SU-DHL-6 (cell line): Measurements from ENCODE around the gene PIEZO1.

Experiments used
- H2AFZ ChIP-seq: fragments of 200-600 bp; sonication (generic); 2 replicates; pipeline ENCODE4 v1.6.1; 2014; ENCODE audit warnings: low read depth, mild to moderate bottlenecking, moderate library complexity, mixed read lengths, antibody characterized with exemption, low read length; ENCODE audit not compliant: severe bottlenecking
- H3F3A ChIP-seq: fragments of 200-600 bp; shearing (Covaris generic); 2 replicates; pipeline ENCODE4 v1.6.0; 2016; ENCODE audit warnings: antibody characterized with exemption, mild to moderate bottlenecking; ENCODE audit not compliant: insufficient read depth
- H3K27ac ChIP-seq: fragments of 200-600 bp; sonication (generic); 2 replicates; pipeline ENCODE4 v1.5.1; 2016; ENCODE audit warnings: low read depth, mild to moderate bottlenecking, low read length, moderate library complexity, mixed read lengths
- H3K27me3 ChIP-seq: fragments of 200-600 bp; sonication (generic), shearing (Covaris generic); 2 replicates; pipeline ENCODE4 v1.6.0; 2014; ENCODE audit warnings: mild to moderate bottlenecking, low read length
- H3K36me3 ChIP-seq: fragments of 200-600 bp; sonication (generic); 2 replicates; pipeline ENCODE4 v1.6.1; 2014; ENCODE audit warnings: mild to moderate bottlenecking, low read length, mixed read lengths
- H3K4me2 ChIP-seq: fragments of 300-600, 200-600 bp; shearing (Covaris generic), sonication (generic); 2 replicates; pipeline ENCODE4 v1.6.0; 2014; ENCODE audit warnings: low read length, low read depth, mild to moderate bottlenecking; ENCODE audit not compliant: poor library complexity, severe bottlenecking
- H3K4me3 ChIP-seq: fragments of 200-600 bp; sonication (generic); 2 replicates; pipeline ENCODE4 v1.5.1; 2014; ENCODE audit warnings: antibody characterized with exemption, low read length, mild to moderate bottlenecking, mixed read lengths; ENCODE audit not compliant: insufficient read depth, poor library complexity, severe bottlenecking
- H3K79me2 ChIP-seq: fragments of 200-600 bp; sonication (generic); 2 replicates; pipeline ENCODE4 v1.6.1; 2014; ENCODE audit warnings: mild to moderate bottlenecking, low read length, moderate library complexity; ENCODE audit not compliant: insufficient read depth
- H3K9ac ChIP-seq: fragments of 200-600 bp; sonication (generic); 2 replicates; pipeline ENCODE4 v1.7.0; 2014; ENCODE audit warnings: mild to moderate bottlenecking, low read length
- H3K9me2 ChIP-seq: fragments of 200-600 bp; sonication (generic); replicated peaks from 2 replicates; pipeline ENCODE4 v1.6.1; 2014; ENCODE audit warnings: low read length; ENCODE audit not compliant: insufficient read depth
- H3K9me3 ChIP-seq: fragments of 200-600 bp; sonication (generic); 2 replicates; pipeline ENCODE4 v1.6.1; 2014; ENCODE audit warnings: low read length, mixed read lengths; ENCODE audit not compliant: insufficient read depth
- H4K20me1 ChIP-seq: fragments of 200-600 bp; sonication (generic); 2 replicates; pipeline ENCODE4 v1.6.1; 2014; ENCODE audit warnings: low read depth, mild to moderate bottlenecking, antibody characterized with exemption, low read length, moderate library complexity, mixed read lengths
- EZH2phosphoT487 ChIP-seq: fragments of 200-600 bp; sonication (generic), shearing (Covaris generic); conservative IDR thresholded peaks from 2 replicates; pipeline ENCODE4 v1.6.1; 2018; ENCODE audit warnings: mild to moderate bottlenecking, antibody characterized with exemption, low read length, moderate library complexity, mixed read lengths
- TF ChIP-seq, protein P1 (sequence below): fragments of 200-600 bp; sonication (generic); IDR thresholded peaks from one replicate; pipeline ENCODE4 v1.5.1; 2017; ENCODE audit warnings: antibody characterized with exemption, mild to moderate bottlenecking, low read length, moderate library complexity; ENCODE audit not compliant: insufficient read depth, poor library complexity, severe bottlenecking

PIEZO1 gene

GRCh38 chr16:88806491-88807111 is 21.6 kb upstream of the PIEZO1 start:
- no peak for TF ChIP-seq EZH2phosphoT487
- TF ChIP-seq, protein P1, sequence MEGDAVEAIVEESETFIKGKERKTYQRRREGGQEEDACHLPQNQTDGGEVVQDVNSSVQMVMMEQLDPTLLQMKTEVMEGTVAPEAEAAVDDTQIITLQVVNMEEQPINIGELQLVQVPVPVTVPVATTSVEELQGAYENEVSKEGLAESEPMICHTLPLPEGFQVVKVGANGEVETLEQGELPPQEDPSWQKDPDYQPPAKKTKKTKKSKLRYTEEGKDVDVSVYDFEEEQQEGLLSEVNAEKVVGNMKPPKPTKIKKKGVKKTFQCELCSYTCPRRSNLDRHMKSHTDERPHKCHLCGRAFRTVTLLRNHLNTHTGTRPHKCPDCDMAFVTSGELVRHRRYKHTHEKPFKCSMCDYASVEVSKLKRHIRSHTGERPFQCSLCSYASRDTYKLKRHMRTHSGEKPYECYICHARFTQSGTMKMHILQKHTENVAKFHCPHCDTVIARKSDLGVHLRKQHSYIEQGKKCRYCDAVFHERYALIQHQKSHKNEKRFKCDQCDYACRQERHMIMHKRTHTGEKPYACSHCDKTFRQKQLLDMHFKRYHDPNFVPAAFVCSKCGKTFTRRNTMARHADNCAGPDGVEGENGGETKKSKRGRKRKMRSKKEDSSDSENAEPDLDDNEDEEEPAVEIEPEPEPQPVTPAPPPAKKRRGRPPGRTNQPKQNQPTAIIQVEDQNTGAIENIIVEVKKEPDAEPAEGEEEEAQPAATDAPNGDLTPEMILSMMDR, result no peak
- peaks cover 25% of the 10 kb centered on the region for H3K79me2 ChIP-seq
- no peak overlapping the region for H3K9ac ChIP-seq
- H2AFZ ChIP-seq, result no peak overlapping the region
- no peaks in the 10 kb centered on the region for H3K27me3 ChIP-seq
- peaks cover 45% of the 10 kb centered on the region for H3F3A ChIP-seq
- no peaks in the 10 kb centered on the region for H3K36me3 ChIP-seq
- H3K4me2 ChIP-seq, result no peak overlapping the region
- no peaks in the 10 kb centered on the region for H4K20me1 ChIP-seq
- H3K4me3 ChIP-seq, result no peak overlapping the region
- H3K9me2 ChIP-seq, result no peaks in the 10 kb centered on the region
- no peak overlapping the region for H3K27ac ChIP-seq
- no peaks in the 10 kb centered on the region for H3K9me3 ChIP-seq

DNA sequence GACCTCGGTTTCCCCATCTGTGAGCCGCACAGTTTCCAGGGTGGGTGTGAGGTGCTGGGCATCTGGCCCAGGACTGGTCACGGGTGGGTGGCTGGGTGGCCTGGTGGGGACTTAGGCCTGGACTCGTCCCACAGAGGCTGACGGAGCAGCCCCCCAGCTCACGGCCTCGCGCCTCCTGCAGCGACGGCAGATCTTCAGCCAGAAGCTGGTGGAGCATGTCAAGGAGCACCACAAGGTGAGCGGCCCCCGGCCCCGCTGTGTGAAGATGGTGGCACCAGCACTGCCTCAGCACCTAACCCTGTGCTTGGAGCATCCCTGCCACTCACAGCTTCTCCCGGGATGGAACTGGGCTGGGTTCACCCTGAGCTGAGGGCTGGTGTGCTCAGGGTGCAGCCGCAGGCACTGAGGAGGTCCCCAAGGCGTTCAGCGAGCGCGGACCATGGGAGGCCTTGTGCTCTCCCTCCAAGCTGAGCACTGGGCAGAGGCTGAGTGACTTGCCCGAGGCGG is 20.9 kb upstream of the PIEZO1 start:
- Histone ChIP-seq H3K4me2 (no peak overlapping the region), H3K27ac (no peak overlapping the region), H3K4me3 (no peak overlapping the region), H3K9ac (no peak overlapping the region), H3K36me3 (no peaks in the 10 kb centered on the region), H3K27me3 (no peaks in the 10 kb centered on the region), H3K9me2 (no peaks in the 10 kb centered on the region), H3K79me2 (peaks cover 22% of the 10 kb centered on the region), H4K20me1 (no peaks in the 10 kb centered on the region), H2AFZ (no peak overlapping the region), H3K9me3 (no peaks in the 10 kb centered on the region), H3F3A (peaks cover 44% of the 10 kb centered on the region)
- TF ChIP-seq EZH2phosphoT487, result no peak
- TF ChIP-seq, protein P1, result no peak

DNA sequence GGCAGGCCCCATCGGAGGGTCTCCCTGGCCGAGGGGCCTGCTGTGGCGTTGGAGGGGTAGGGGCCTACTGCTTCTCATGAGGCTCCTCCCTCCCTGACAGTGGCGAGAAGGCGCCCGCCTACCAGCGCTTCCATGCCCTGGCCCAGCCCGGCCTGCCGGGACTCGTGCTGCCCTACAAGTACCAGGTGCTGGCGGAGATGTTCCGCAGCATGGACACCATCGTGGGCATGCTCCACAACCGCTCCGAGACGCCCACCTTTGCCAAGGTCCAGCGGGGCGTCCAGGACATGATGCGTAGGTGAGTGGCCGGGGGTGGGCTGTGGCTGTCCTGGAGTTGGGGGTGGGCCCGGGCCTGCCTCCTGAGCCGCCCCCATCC is 20.3 kb upstream of the PIEZO1 start:
- TF ChIP-seq, protein P1, result no peak
- no peak for TF ChIP-seq EZH2phosphoT487
- peaks cover 38% of the 10 kb centered on the region for H3F3A ChIP-seq
- H4K20me1 ChIP-seq, result no peaks in the 10 kb centered on the region
- H3K9me2 ChIP-seq, result no peaks in the 10 kb centered on the region
- H3K9ac ChIP-seq, result peak overlapping the region; percentile 99
- no peaks in the 10 kb centered on the region for H3K36me3 ChIP-seq
- H3K4me3 ChIP-seq, result no peak overlapping the region
- H3K9me3 ChIP-seq, result no peaks in the 10 kb centered on the region
- no peaks in the 10 kb centered on the region for H3K27me3 ChIP-seq
- H3K79me2 ChIP-seq, result peaks cover 18% of the 10 kb centered on the region
- H3K27ac ChIP-seq, result no peak overlapping the region
- H2AFZ ChIP-seq, result no peak overlapping the region
- peak overlapping the region; percentile 93 for H3K4me2 ChIP-seq
